Measurements from ENCODE around the gene SLC22A16. TPM values are rescaled to one million over a fixed set of nuclear protein-coding genes. Genes with fewer than 3 reads are reported as not detected.

SLC22A16 gene
- total and polyA plus RNA-seq, 4 donors, result 0.63 to 1.3 (median 0.77) TPM

DNA sequence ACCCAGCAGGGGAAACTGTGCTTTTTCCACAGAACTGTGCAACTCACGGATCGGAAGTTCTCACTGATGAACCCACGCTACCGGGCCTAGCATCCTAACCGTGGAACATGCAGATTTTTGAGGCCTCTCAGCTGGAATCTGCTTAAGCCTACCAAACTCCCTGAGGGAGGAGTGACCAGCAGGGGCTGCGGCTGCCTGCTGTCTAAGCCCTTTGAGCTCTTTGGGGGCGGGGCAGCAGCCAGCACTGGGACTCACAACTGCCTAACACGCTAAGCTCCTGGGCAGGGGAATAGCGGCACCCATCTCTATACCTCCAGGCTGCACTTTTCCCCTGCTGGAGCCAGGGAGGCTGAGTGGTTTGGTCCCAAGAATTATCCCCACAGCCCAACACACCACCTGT is 97.9 kb downstream of the SLC22A16 start:
- WGBS (ENCODE audit: insufficient coverage), result 54% methylated on average over 9 of the region's 9 CpGs
- Histone ChIP-seq H3K4me3 (ENCODE audit: low read depth, low read length) (no peak overlapping the region), H3K27ac (ENCODE audit: low read depth, low read length) (no peak overlapping the region), H3K9me3 (ENCODE audit: control insufficient read depth, insufficient read depth, low read length) (no peaks in the 10 kb centered on the region), H3K36me3 (ENCODE audit: control insufficient read depth, insufficient read depth, low read length) (no peaks in the 10 kb centered on the region), H3K4me1 (ENCODE audit: control insufficient read depth, insufficient read depth, low read length) (no peaks in the 10 kb centered on the region), H3K27me3 (ENCODE audit: control insufficient read depth, insufficient read depth, low read length) (no peaks in the 10 kb centered on the region)
- no peak for DNase-seq (ENCODE audit: low read depth in 4 of 6, low spot score in 6 of 6)

Other genes with a start within 250 kb of the SLC22A16 start
- gene METTL24, start 118.3 kb downstream of the SLC22A16 start, total RNA-seq, result 10 to 100 TPM in 1 of 2 donors, 1 to 10 TPM in 1; 5.8 to 11.5 TPM
- 1 to 10 TPM; 2.8 to 3.9 TPM for gene METTL24, start 118.3 kb downstream of the SLC22A16 start, polyA plus RNA-seq (ENCODE audit: insufficient read length in 2 of 2)
- under 1 TPM; 0.44 to 0.79 TPM for gene DDO, start 61.0 kb downstream of the SLC22A16 start, total RNA-seq
- gene DDO, start 61.0 kb downstream of the SLC22A16 start, polyA plus RNA-seq (ENCODE audit: insufficient read length in 2 of 2), result under 1 TPM; 0.90 to 0.98 TPM

All from spinal cord (tissue), 10 donors.